ENCODE results near the gene MYOZ2. TPM values are rescaled to one million over a fixed set of nuclear protein-coding genes. Genes with fewer than 3 reads are reported as not detected.
"Not testable (repeated sequence)": the region's sequence is repeated elsewhere in the genome, so short reads cannot be mapped to it uniquely, and the experiment has no call there.

The MYOZ2 gene
- total RNA-seq, 1 donor from 2014 or later, result 0.12 TPM

DNA sequence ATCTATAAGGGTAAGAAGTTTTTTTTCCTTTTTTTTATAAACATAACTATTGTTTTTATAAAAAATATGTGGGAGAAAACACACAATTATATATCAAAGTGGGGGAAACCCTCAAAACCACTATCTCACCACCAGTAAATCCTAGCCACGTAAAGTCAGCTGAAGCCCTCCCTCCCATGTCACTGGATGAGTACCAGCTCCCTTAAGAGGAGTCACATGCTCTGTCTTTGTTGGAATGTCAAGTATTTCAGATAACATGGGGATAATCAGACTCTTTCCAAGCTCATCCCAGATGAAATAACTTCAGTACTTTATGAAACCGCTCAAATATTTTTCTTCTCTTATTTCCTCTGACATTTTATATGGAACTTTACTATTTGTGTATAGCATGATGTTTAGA, 2.4 kb downstream of the MYOZ2 start:
- no peaks in the 10 kb centered on the region for H3K36me3 Mint-ChIP-seq
- no peak for DNase-seq (ENCODE audit: extremely low spot score, unreplicated experiment)
- no peak overlapping the region for H3K27ac Mint-ChIP-seq
- TF ChIP-seq, protein P1, sequence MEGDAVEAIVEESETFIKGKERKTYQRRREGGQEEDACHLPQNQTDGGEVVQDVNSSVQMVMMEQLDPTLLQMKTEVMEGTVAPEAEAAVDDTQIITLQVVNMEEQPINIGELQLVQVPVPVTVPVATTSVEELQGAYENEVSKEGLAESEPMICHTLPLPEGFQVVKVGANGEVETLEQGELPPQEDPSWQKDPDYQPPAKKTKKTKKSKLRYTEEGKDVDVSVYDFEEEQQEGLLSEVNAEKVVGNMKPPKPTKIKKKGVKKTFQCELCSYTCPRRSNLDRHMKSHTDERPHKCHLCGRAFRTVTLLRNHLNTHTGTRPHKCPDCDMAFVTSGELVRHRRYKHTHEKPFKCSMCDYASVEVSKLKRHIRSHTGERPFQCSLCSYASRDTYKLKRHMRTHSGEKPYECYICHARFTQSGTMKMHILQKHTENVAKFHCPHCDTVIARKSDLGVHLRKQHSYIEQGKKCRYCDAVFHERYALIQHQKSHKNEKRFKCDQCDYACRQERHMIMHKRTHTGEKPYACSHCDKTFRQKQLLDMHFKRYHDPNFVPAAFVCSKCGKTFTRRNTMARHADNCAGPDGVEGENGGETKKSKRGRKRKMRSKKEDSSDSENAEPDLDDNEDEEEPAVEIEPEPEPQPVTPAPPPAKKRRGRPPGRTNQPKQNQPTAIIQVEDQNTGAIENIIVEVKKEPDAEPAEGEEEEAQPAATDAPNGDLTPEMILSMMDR (conservative IDR thresholded peaks at IDR 0.05), result no peak
- no peak overlapping the region for H3K4me3 Mint-ChIP-seq
- H3K27me3 Mint-ChIP-seq, result no peaks in the 10 kb centered on the region
- peaks cover 9% of the 10 kb centered on the region for H3K4me1 Mint-ChIP-seq (ENCODE audit: unreplicated experiment)
- no peaks in the 10 kb centered on the region for H3K9me3 Mint-ChIP-seq

DNA sequence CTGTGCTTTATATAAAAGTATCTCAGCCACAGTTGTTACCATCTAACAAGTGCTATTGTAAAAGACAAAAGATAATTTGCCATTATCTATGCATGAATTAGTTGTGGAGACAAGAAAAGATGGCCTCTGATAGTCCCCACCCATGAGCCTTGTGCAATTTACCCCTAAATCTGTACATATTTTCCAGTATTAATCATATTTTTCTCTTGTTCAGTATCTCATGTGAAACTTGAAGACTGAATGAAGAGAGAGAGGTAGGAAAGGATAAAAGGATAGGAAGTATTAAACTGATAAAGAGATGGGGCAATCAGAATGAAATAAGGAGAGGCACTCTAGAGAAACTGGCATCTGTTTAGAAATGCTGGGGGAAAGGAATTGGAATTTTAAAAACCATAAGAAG, 3.7 kb downstream of the MYOZ2 start:
- Mint-ChIP-seq H3K9me3 (no peaks in the 10 kb centered on the region), H3K36me3 (no peaks in the 10 kb centered on the region), H3K27me3 (no peaks in the 10 kb centered on the region), H3K4me3 (no peak overlapping the region), H3K27ac (no peak overlapping the region), H3K4me1 (ENCODE audit: unreplicated experiment) (peaks cover 9% of the 10 kb centered on the region)
- DNase-seq (ENCODE audit: extremely low spot score, unreplicated experiment), result no peak
- TF ChIP-seq, protein P1 (conservative IDR thresholded peaks at IDR 0.05), result no peak

DNA sequence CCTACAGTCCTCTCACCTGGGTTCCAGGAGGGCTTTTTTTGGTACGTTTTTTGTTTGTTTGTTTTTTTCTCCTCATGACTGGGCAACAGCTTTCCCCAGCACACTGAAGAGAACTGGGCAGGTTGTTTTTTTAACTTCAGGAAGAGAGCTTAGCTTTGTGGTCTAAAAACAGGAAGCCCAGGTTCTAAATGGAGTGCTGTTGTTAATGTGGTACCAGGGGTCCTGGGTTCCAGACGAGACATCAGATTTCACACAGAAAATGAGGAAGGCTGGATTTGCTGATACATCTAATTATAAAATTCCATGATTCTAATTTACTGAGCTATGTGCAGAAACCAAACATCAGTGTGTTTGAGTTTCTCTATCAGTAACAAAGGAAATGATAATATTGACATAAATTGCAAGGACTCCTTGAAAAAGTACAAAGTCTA, 4.2 kb downstream of the MYOZ2 start:
- DNase-seq (ENCODE audit: extremely low spot score, unreplicated experiment), result no peak
- no peaks in the 10 kb centered on the region for H3K36me3 Mint-ChIP-seq
- H3K27me3 Mint-ChIP-seq, result no peaks in the 10 kb centered on the region
- no peak overlapping the region for H3K4me3 Mint-ChIP-seq
- TF ChIP-seq, protein P1 (conservative IDR thresholded peaks at IDR 0.05), result no peak
- no peak overlapping the region for H3K27ac Mint-ChIP-seq
- H3K9me3 Mint-ChIP-seq, result no peaks in the 10 kb centered on the region
- peaks cover 9% of the 10 kb centered on the region for H3K4me1 Mint-ChIP-seq (ENCODE audit: unreplicated experiment)

GRCh38 chr4:119141283-119141682, 5.7 kb downstream of the MYOZ2 start:
- H3K4me3 Mint-ChIP-seq; H3K4me1 Mint-ChIP-seq (ENCODE audit: unreplicated experiment); H3K27ac Mint-ChIP-seq; H3K27me3 Mint-ChIP-seq; DNase-seq (ENCODE audit: extremely low spot score, unreplicated experiment); H3K9me3 Mint-ChIP-seq; H3K36me3 Mint-ChIP-seq: not testable (repeated sequence)

DNA sequence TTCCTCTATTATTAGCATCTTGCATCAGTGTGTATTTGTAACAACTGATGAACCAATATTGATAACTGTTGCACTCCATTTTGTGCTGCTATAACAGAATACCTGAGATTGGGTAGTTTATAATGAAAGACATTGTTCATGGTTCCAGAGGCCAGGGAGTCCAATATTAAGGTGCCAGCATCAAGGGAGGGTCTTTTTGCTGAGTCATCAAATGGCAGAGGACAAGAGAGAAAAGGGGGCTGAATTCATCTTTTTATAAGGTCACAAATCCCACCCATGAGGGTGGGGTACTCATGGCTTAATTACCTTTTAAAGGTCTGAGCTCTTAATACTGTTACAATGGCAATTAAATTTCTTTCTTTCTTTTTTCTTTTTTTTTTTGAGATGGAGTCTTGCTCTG, 7.2 kb downstream of the MYOZ2 start:
- Mint-ChIP-seq H3K4me1 (ENCODE audit: unreplicated experiment) (peaks cover 9% of the 10 kb centered on the region), H3K27me3 (no peaks in the 10 kb centered on the region)

GRCh38 chr4:119143341-119143740, 7.7 kb downstream of the MYOZ2 start:
- not testable (repeated sequence) for H3K36me3 Mint-ChIP-seq, H3K4me3 Mint-ChIP-seq, H3K27ac Mint-ChIP-seq

More for the DNA sequence above, 7.2 kb downstream of the MYOZ2 start:
- TF ChIP-seq, protein P1 (conservative IDR thresholded peaks at IDR 0.05), result no peak
- H3K4me3 Mint-ChIP-seq, result no peak overlapping the region
- H3K9me3 Mint-ChIP-seq, result no peaks in the 10 kb centered on the region
- no peak overlapping the region for H3K27ac Mint-ChIP-seq
- no peak for DNase-seq (ENCODE audit: extremely low spot score, unreplicated experiment)
- no peaks in the 10 kb centered on the region for H3K36me3 Mint-ChIP-seq

DNA sequence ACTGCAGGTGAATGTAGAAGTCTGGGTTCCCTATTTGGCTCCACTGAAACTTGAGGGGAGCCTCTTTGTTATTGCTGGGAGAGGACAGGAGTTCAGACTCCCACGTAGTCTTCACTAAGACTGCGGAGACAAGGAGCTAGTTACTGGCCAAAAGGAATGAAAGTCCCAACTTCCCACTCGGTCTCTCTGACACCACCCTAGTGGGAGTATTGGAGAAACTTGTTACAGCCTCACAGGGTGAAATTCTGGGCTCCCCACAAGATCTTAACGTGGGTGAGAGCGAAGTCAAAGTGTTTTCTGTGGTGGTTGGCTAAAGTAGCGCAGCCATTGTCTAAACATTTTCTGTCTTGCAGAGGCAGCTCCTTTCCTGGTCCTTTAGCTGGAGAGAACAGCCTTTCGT, 13.5 kb downstream of the MYOZ2 start:
- Mint-ChIP-seq H3K27me3 (no peaks in the 10 kb centered on the region), H3K36me3 (no peaks in the 10 kb centered on the region), H3K27ac (no peak overlapping the region), H3K4me1 (ENCODE audit: unreplicated experiment) (no peaks in the 10 kb centered on the region), H3K9me3 (no peaks in the 10 kb centered on the region), H3K4me3 (no peak overlapping the region)
- TF ChIP-seq, protein P1 (conservative IDR thresholded peaks at IDR 0.05), result no peak
- DNase-seq (ENCODE audit: extremely low spot score, unreplicated experiment), result no peak

More at GRCh38 chr4:119143341-119143740, 7.7 kb downstream of the MYOZ2 start:
- H3K4me1 Mint-ChIP-seq (ENCODE audit: unreplicated experiment); DNase-seq (ENCODE audit: extremely low spot score, unreplicated experiment); H3K9me3 Mint-ChIP-seq; H3K27me3 Mint-ChIP-seq: not testable (repeated sequence)

Measured in type B pancreatic cell (in vitro differentiated cells).